ENCODE measurements around the gene SPTB. TPM values are rescaled to one million over a fixed set of nuclear protein-coding genes. Genes with fewer than 3 reads are reported as not detected.

The SPTB gene
- total and polyA plus RNA-seq, 9 of the 15 experiments (the other 6 are each of a cell fraction or from before 2014, with no cell fraction given) = 0.21 to 45.9 (median 11.7) TPM

- TF ChIP-seq ZNF318 (IDR thresholded peaks at IDR 0.05; ENCODE audit: borderline replicate concordance in 1 of 2, low read depth in 1 of 2) (no peak), ZNF583 (CRISPR knock-in tag; IDR thresholded peaks at IDR 0.05) (no peak), ARID1B (IDR thresholded peaks at IDR 0.05) (no peak), KDM1A (IDR thresholded peaks at IDR 0.05) (no peak), PATZ1 (CRISPR knock-in tag; IDR thresholded peaks at IDR 0.05; ENCODE audit: borderline replicate concordance) (no peak), ZNF407 (IDR thresholded peaks at IDR 0.05; ENCODE audit: low read depth) (peak; percentile 81), EGR1 (conservative IDR thresholded peaks at IDR 0.05) (peak; percentile 59; the same call in 1 of the 2 replicates), HDGF (IDR thresholded peaks at IDR 0.05) (no peak)
These were observed 34.7 kb upstream of the SPTB start, which contains the start of gene CHURC1 (continued) for GRCh38 chr14:64914237-64915028.

Measured in K562 (cell line).